H1 (cell line): ENCODE data around the gene ST8SIA2. TPM values are rescaled to one million over a fixed set of nuclear protein-coding genes. Genes with fewer than 3 reads are reported as not detected.

Source experiments
- CTCF ChIA-PET: fragments of 300-600 bp; sonication (Branson Sonifier 250); formaldehyde crosslinking; loops from one replicate; lab custom pipeline; 2021; ENCODE audit not compliant: partially characterized antibody; lab: Charles Lee
- POLR2A ChIA-PET: fragments of 300-600 bp; sonication (Branson Sonifier 250); formaldehyde crosslinking; loops from one replicate; lab custom pipeline; 2021; ENCODE audit warnings: inconsistent platforms; ENCODE audit not compliant: partially characterized antibody; lab: Charles Lee
- DNase-seq, 2 experiments: peaks; one replicate each; pipeline versions ENCODE4 v3.0.0 to v3.0.0-alpha.2; 2010 to 2022; ENCODE audit warnings: low spot score in 2 of 2, low read depth in 1 of 2, mixed read lengths in 1 of 2
- FAIRE-seq: peaks from 2 replicates; lab custom pipeline; 2011; peaks lifted over from hg19 to GRCh38; lab: Jason Lieb, UNC
- H2AFZ ChIP-seq: 2 replicates; pipeline ENCODE4 v1.8.1; 2012; ENCODE audit warnings: low read length, inconsistent platforms
- H2AK5ac ChIP-seq: 2 replicates; pipeline ENCODE4 v1.6.1; 2013; ENCODE audit warnings: low read depth, low read length
- H2BK120ac ChIP-seq: replicated peaks from 2 replicates; pipeline ENCODE3; 2013; ENCODE audit warnings: low read depth, low read length, inconsistent platforms
- H2BK12ac ChIP-seq: 2 replicates; pipeline ENCODE4 v1.6.1; 2013; ENCODE audit warnings: low read depth, low read length
- H2BK15ac ChIP-seq: 2 replicates; pipeline ENCODE4 v1.6.1; 2013; ENCODE audit warnings: low read length
- H2BK20ac ChIP-seq: 2 replicates; pipeline ENCODE4 v1.6.1; 2013; ENCODE audit warnings: low read length
- H2BK5ac ChIP-seq: 2 replicates; pipeline ENCODE4 v1.6.1; 2013; ENCODE audit warnings: low read depth, low read length
- H3K14ac ChIP-seq: 2 replicates; pipeline ENCODE4 v1.6.1; 2013; ENCODE audit warnings: inconsistent platforms; ENCODE audit not compliant: insufficient read length
- H3K18ac ChIP-seq: 2 replicates; pipeline ENCODE4 v1.6.1; 2013; ENCODE audit warnings: low read length; ENCODE audit errors: extremely low read depth
- H3K23ac ChIP-seq: 2 replicates; pipeline ENCODE4 v1.6.1; 2013; ENCODE audit warnings: inconsistent platforms; ENCODE audit not compliant: insufficient read length
- H3K23me2 ChIP-seq: 2 replicates; pipeline ENCODE4 v1.6.1; 2013; ENCODE audit warnings: low read depth, low read length
- H3K27ac ChIP-seq: 2 replicates; pipeline ENCODE4 v1.6.1; 2011; ENCODE audit warnings: low read depth, low read length, inconsistent platforms
- H3K27me3 ChIP-seq, 4 experiments: replicated peaks in 1 of 4; 1 replicate in 1 of 4; 2 replicates in 3 of 4; pipeline versions ENCODE4 v1.6.1 to v1.8.1; 2011 to 2013; ENCODE audit warnings: low read length in 3 of 4, mild to moderate bottlenecking in 3 of 4, inconsistent platforms in 2 of 4, mixed read lengths in 2 of 4, moderate library complexity in 1 of 4; ENCODE audit not compliant: control insufficient read depth in 3 of 4, insufficient read depth in 3 of 4; ENCODE audit errors: extremely low read depth in 1 of 4
- H3K36me3 ChIP-seq, 4 experiments: 2 replicates each; pipeline versions ENCODE4 v1.6.1 to v1.8.1; 2011 to 2013; ENCODE audit warnings: mild to moderate bottlenecking in 4 of 4, low read length in 3 of 4, moderate library complexity in 2 of 4, control low read depth in 1 of 4, inconsistent platforms in 1 of 4; ENCODE audit not compliant: insufficient read depth in 4 of 4, control insufficient read depth in 2 of 4
- H3K4ac ChIP-seq: replicated peaks from 2 replicates; pipeline ENCODE3; 2013; ENCODE audit warnings: low read length, low read depth, mixed read lengths, inconsistent platforms; ENCODE audit not compliant: insufficient read length
- H3K4me1 ChIP-seq, 4 experiments: replicated peaks in 1 of 4; 1 replicate in 1 of 4; 2 replicates in 3 of 4; pipeline versions ENCODE4 v1.6.1 to v1.8.1; 2011 to 2013; ENCODE audit warnings: low read length in 3 of 4, inconsistent platforms in 2 of 4, mixed read lengths in 1 of 4; ENCODE audit not compliant: insufficient read depth in 4 of 4, control insufficient read depth in 3 of 4
- H3K4me2 ChIP-seq, 2 experiments: 2 replicates each; pipeline versions ENCODE4 v1.6.1 to v1.8.1; 2011 to 2013; ENCODE audit warnings: low read depth in 2 of 2, low read length in 2 of 2, control low read depth in 1 of 2, inconsistent platforms in 1 of 2, mild to moderate bottlenecking in 1 of 2; ENCODE audit not compliant: insufficient read depth in 1 of 2
- H3K4me3 ChIP-seq, 4 experiments: fragments of 200-600, 300-600 bp in 1 of 4; sonication (generic), shearing (Covaris generic), sonication (Bioruptor Twin) in 1 of 4; 2 replicates each; pipeline versions ENCODE4 v1.5.1 to v1.8.1; 2011 to 2016; ENCODE audit warnings: low read length in 4 of 4, low read depth in 3 of 4, control low read depth in 2 of 4, inconsistent platforms in 2 of 4, mild to moderate bottlenecking in 2 of 4, mixed read lengths in 1 of 4, moderate library complexity in 1 of 4; ENCODE audit not compliant: insufficient read depth in 2 of 4; ENCODE audit errors: extremely low read depth in 1 of 4
- H3K56ac ChIP-seq: replicated peaks from 2 replicates; pipeline ENCODE3; 2013; ENCODE audit warnings: low read depth, mild to moderate bottlenecking, mixed read lengths, low read length, inconsistent platforms; ENCODE audit not compliant: insufficient read length
- H3K79me1 ChIP-seq: 2 replicates; pipeline ENCODE4 v1.6.1; 2013; ENCODE audit warnings: low read depth, low read length, control low read depth
- H3K79me2 ChIP-seq, 2 experiments: 2 replicates each; pipeline versions ENCODE4 v1.6.1 to v1.8.1; 2012 to 2013; ENCODE audit warnings: low read length in 2 of 2, mild to moderate bottlenecking in 2 of 2, inconsistent platforms in 1 of 2; ENCODE audit not compliant: insufficient read depth in 2 of 2, control insufficient read depth in 1 of 2
- H3K9ac ChIP-seq, 4 experiments: replicated peaks in 1 of 4; 1 replicate in 1 of 4; 2 replicates in 3 of 4; pipeline versions ENCODE4 v1.6.1 to v1.8.1; 2011 to 2013; ENCODE audit warnings: low read depth in 3 of 4, low read length in 3 of 4, control low read depth in 2 of 4, mild to moderate bottlenecking in 2 of 4, moderate library complexity in 2 of 4, inconsistent platforms in 1 of 4; ENCODE audit errors: extremely low read depth in 1 of 4
- H3K9me3 ChIP-seq, 2 experiments: 2 replicates each; pipeline versions ENCODE4 v1.6.1 to v1.8.1; 2012 to 2013; ENCODE audit warnings: mild to moderate bottlenecking in 2 of 2, moderate library complexity in 2 of 2, control low read depth in 1 of 2, inconsistent platforms in 1 of 2, low read depth in 1 of 2, low read length in 1 of 2, mixed read lengths in 1 of 2; ENCODE audit not compliant: insufficient read depth in 2 of 2
- H4K20me1 ChIP-seq, 2 experiments: replicated peaks in 1 of 2; 2 replicates each; pipeline versions ENCODE3 to v1.8.1; 2011 to 2013; ENCODE audit warnings: inconsistent platforms in 2 of 2, low read length in 2 of 2, mild to moderate bottlenecking in 1 of 2; ENCODE audit not compliant: insufficient read depth in 2 of 2, control insufficient read depth in 1 of 2
- H4K5ac ChIP-seq: 2 replicates; pipeline ENCODE4 v1.6.1; 2013; ENCODE audit warnings: low read length, low read depth, mixed read lengths, inconsistent platforms; ENCODE audit not compliant: insufficient read length
- H4K8ac ChIP-seq: 2 replicates; pipeline ENCODE4 v1.8.0; 2013; ENCODE audit warnings: mild to moderate bottlenecking, moderate library complexity, low read length, inconsistent platforms; ENCODE audit not compliant: insufficient read depth; ENCODE audit errors: extremely low read depth
- H4K91ac ChIP-seq: replicated peaks from 2 replicates; pipeline ENCODE3; 2013; ENCODE audit warnings: low read length, mixed read lengths, inconsistent platforms; ENCODE audit not compliant: insufficient read length
- ASH2L ChIP-seq: fragments of 200-600, 300-600 bp; sonication (generic); IDR thresholded peaks from one replicate; pipeline ENCODE4 v1.7.1; 2017; ENCODE audit warnings: low read length
- ATF3 ChIP-seq: IDR thresholded peaks from 2 replicates; pipeline ENCODE4 v1.6.1; 2011; ENCODE audit warnings: low read depth, mild to moderate bottlenecking, low read length; ENCODE audit not compliant: insufficient read depth
- CBX5 ChIP-seq: fragments of 300-800, 300-1000 bp; sonication (generic); IDR thresholded peaks from 2 replicates; pipeline ENCODE4 v1.7.1; 2016; ENCODE audit warnings: antibody characterized with exemption, low read length, low read depth
- GTF2F1 ChIP-seq: IDR thresholded peaks from 2 replicates; pipeline ENCODE4 v1.6.1; 2012; ENCODE audit warnings: low read depth, low read length, improper control_type of control experiment, borderline replicate concordance
- RNF2 ChIP-seq: fragments of 200-900, 300-1000 bp; sonication (generic); IDR thresholded peaks from 2 replicates; pipeline ENCODE4 v1.7.1; 2016; ENCODE audit warnings: borderline replicate concordance, low read depth, mild to moderate bottlenecking, antibody characterized with exemption, low read length; ENCODE audit not compliant: poor library complexity, severe bottlenecking; ENCODE audit errors: missing control alignments
- TAF1 ChIP-seq: IDR thresholded peaks from 2 replicates; pipeline ENCODE4 v1.6.1; 2011; ENCODE audit warnings: mild to moderate bottlenecking, low read depth, low read length
- TAF7 ChIP-seq: optimal IDR thresholded peaks from 2 replicates; pipeline ENCODE3; 2011; ENCODE audit warnings: low read depth, mild to moderate bottlenecking, inconsistent platforms, low read length, moderate library complexity, borderline replicate concordance
- WGBS, 2 experiments: shearing (Covaris generic) in 1 of 2; methylation state at CpG; one replicate each; pipeline versions ENCODE4 v1.1.6 to v1.1.7; 2013 to 2015; ENCODE audit warnings: low lambda C conversion rate in 2 of 2, mixed read lengths in 2 of 2, inconsistent platforms in 1 of 2, low coverage in 1 of 2, missing lambda C conversion rate in 1 of 2; ENCODE audit not compliant: insufficient replicate concordance in 2 of 2, insufficient coverage in 1 of 2, insufficient read length in 1 of 2; ENCODE audit errors: extremely low coverage in 1 of 2, missing lambda C conversion rate in 1 of 2; 5-methylcytosine and 5-hydroxymethylcytosine counted together
- polyA plus RNA-seq, 7 experiments: library from polyadenylated mRNA; depleted of rRNA in 3 of 7; stranded (reverse) in 5 of 7; unstranded in 2 of 7; fragments of >200 nt in 5 of 7; fragments of 200-250 nt in 2 of 7; gene quantifications; 1 replicate in 5 of 7; 2 replicates in 1 of 7; 4 replicates in 1 of 7; pipeline versions ENCODE4 v1.2.1 to v1.2.3, GENCODE V29; 2011 to 2013; ENCODE audit warnings: missing spikeins in 2 of 7, mixed read lengths in 2 of 7
- total RNA-seq: library from RNA; stranded (reverse); fragmentation: NEBNext Ultra II Directional; extraction: Animal tissue kit (Norgen Biotek cat#: 25700); gene quantifications from 2 replicates; pipeline ENCODE4 v1.2.1, GENCODE V29; 2021

The ST8SIA2 gene
- total and polyA plus RNA-seq, 2 of the 8 experiments (the other 6 are each of a cell fraction or from before 2014, with no cell fraction given), result 3.0 to 4.5 TPM

GRCh38 chr15:92463352-92463751 is 69.7 kb downstream of the ST8SIA2 start:
- Histone ChIP-seq H4K20me1 (no peaks in the 10 kb centered on the region), H4K91ac (no peak overlapping the region), H2AFZ (no peak overlapping the region), H4K8ac (no peak overlapping the region), H3K9ac (no peak overlapping the region), H3K9me3 (no peaks in the 10 kb centered on the region), H2BK12ac (no peak overlapping the region), H3K4me1 (no peaks in the 10 kb centered on the region), H3K23me2 (no peaks in the 10 kb centered on the region), H2BK20ac (no peak overlapping the region), H2BK120ac (no peak overlapping the region), H3K18ac (no peak overlapping the region), H2BK15ac (no peak overlapping the region), H3K27me3 (no peaks in the 10 kb centered on the region), H3K23ac (no peak overlapping the region), H3K27ac (no peak overlapping the region), H3K14ac (no peak overlapping the region), H3K4me3 (no peak overlapping the region), H3K4ac (no peak overlapping the region), H3K79me1 (no peaks in the 10 kb centered on the region), H3K4me2 (no peak overlapping the region), H4K5ac (no peak overlapping the region), H3K36me3 (no peaks in the 10 kb centered on the region), H3K56ac (no peak overlapping the region), H2AK5ac (no peak overlapping the region), H3K79me2 (no peaks in the 10 kb centered on the region), H2BK5ac (no peak overlapping the region)
- DNase-seq (no peak), FAIRE-seq (no peak)
- 79% methylated on average over 5 of the region's 5 CpGs; no CpG with 5 or more reads in 1 of the 2 experiments for WGBS, 2 experiments
- POLR2A ChIA-PET, result no interaction called here
- CTCF ChIA-PET, result interaction anchor here (1.3 kb wide), 1 partner anchor 13 kb away, joined by 3 read pairs; no protein-coding TSS in a partner anchor
- TF ChIP-seq RNF2 (no peak), TAF1 (no peak), TAF7 (no peak), CBX5 (no peak), ASH2L (no peak), ATF3 (no peak), GTF2F1 (no peak)
